Bladder microvascular endothelial cell (primary cell): ENCODE results near the gene HNRNPA2B1. TPM values are rescaled to one million over a fixed set of nuclear protein-coding genes. Genes with fewer than 3 reads are reported as not detected.

ENCODE experiments used
- total RNA-seq: library from RNA; depleted of rRNA; stranded (reverse); fragments of >200 nt; gene quantifications from 2 replicates; pipeline ENCODE4 v1.2.3, GENCODE V29; 2014

Gene HNRNPA2B1
- 114 and 188 TPM in 2 replicates for total RNA-seq

GRCh38 chr7:26200444-26201246, at the start of gene HNRNPA2B1:
HNRNPA2B1 (minus strand) TSS chr7:26200746; CDS start chr7:26200577, 169 bp downstream.

GRCh38 chr7:26201247-26202018, 887 bp upstream of the HNRNPA2B1 start, which contains the start of gene CBX3:
CBX3 (plus strand) TSS chr7:26201745; CDS start chr7:26202999, 1,254 bp downstream.

GRCh38 chr7:26151953-26152781, 48.4 kb downstream of the HNRNPA2B1 start, which contains the start of gene NFE2L3:
NFE2L3 (plus strand) TSS chr7:26152198; CDS start chr7:26152499, 301 bp downstream.

Other genes with a start within 250 kb of the HNRNPA2B1 start
- gene NFE2L3, start 48.5 kb downstream of the HNRNPA2B1 start, total RNA-seq, result 14.1 and 70.6 TPM in 2 replicates
- gene CBX3, start 999 bp upstream of the HNRNPA2B1 start, total RNA-seq, result 101 and 126 TPM in 2 replicates
- gene SNX10, start 91.1 kb upstream of the HNRNPA2B1 start, total RNA-seq, result 2.4 and 6.2 TPM in 2 replicates